Skin epidermis (tissue), 12 donors: ENCODE data around the gene RANBP9.
A peak's percentile ranks its signal among the peaks of the same experiment; 100 is the strongest.

Experiments
- H3K27ac ChIP-seq, 21 experiments: fragments of 200-600 bp; sonication (generic) in 11 of 21; one replicate each; pipeline ENCODE4 v1.5.0; 2020; ENCODE audit warnings: mild to moderate bottlenecking in 3 of 21, inconsistent platforms in 2 of 21, moderate library complexity in 2 of 21
- H3K4me3 ChIP-seq, 7 experiments: fragments of 200-600 bp; sonication (generic) in 2 of 7; one replicate each; pipeline ENCODE4 v1.5.0; 2020; ENCODE audit warnings: inconsistent platforms in 2 of 7, mild to moderate bottlenecking in 2 of 7, moderate library complexity in 1 of 7

The RANBP9 gene

GRCh38 chr6:13614926-13615791, 96.5 kb downstream of the RANBP9 start, which contains the start of gene NOL7:
NOL7 (plus strand) TSS chr6:13615335; CDS start chr6:13615359, 24 bp downstream.
- H3K27ac ChIP-seq: peak within 1 kb of the TSS; percentile 78 to 99 (median 93)

GRCh38 chr6:13614126-13614925, 97.3 kb downstream of the RANBP9 start:
- Histone ChIP-seq H3K4me3 (peak overlapping the region; percentile 61 to 92 (median 82)), H3K27ac (peak overlapping the region; percentile 68 to 99 (median 93))

More at GRCh38 chr6:13614926-13615791, 96.5 kb downstream of the RANBP9 start, which contains the start of gene NOL7:
- peak within 1 kb of the TSS; percentile 61 to 92 (median 82) for H3K4me3 ChIP-seq

GRCh38 chr6:13613029-13613594, 98.5 kb downstream of the RANBP9 start:
- H3K4me3 ChIP-seq: no peak overlapping the region
- H3K27ac ChIP-seq: no peak overlapping the region

GRCh38 chr6:13611715-13612114, 99.9 kb downstream of the RANBP9 start:
- no peak overlapping the region for H3K27ac ChIP-seq
- no peak overlapping the region for H3K4me3 ChIP-seq

- H3K27ac ChIP-seq: no peak overlapping the region
- H3K4me3 ChIP-seq: no peak overlapping the region
Measured at GRCh38 chr6:13605634-13606033, 106.0 kb downstream of the RANBP9 start.

GRCh38 chr6:13604546-13605416, 106.9 kb downstream of the RANBP9 start:
- Histone ChIP-seq H3K4me3 (no peak overlapping the region), H3K27ac (no peak overlapping the region)

- H3K27ac ChIP-seq: no peak overlapping the region
Measured at GRCh38 chr6:13604135-13604534, 107.5 kb downstream of the RANBP9 start.

GRCh38 chr6:13600036-13600435, 111.6 kb downstream of the RANBP9 start:
- Histone ChIP-seq H3K27ac (no peak overlapping the region), H3K4me3 (no peak overlapping the region)

More at GRCh38 chr6:13604135-13604534, 107.5 kb downstream of the RANBP9 start:
- H3K4me3 ChIP-seq: no peak overlapping the region

GRCh38 chr6:13597073-13597472, 114.6 kb downstream of the RANBP9 start:
- Histone ChIP-seq H3K27ac (no peak overlapping the region), H3K4me3 (no peak overlapping the region)

GRCh38 chr6:13593720-13594119, 117.9 kb downstream of the RANBP9 start:
- Histone ChIP-seq H3K27ac (no peak overlapping the region), H3K4me3 (no peak overlapping the region)

GRCh38 chr6:13593103-13593502, 118.5 kb downstream of the RANBP9 start:
- Histone ChIP-seq H3K27ac (no peak overlapping the region), H3K4me3 (no peak overlapping the region)

- Histone ChIP-seq H3K4me3 (no peak overlapping the region), H3K27ac (no peak overlapping the region)
Measured at GRCh38 chr6:13591205-13591921, 120.3 kb downstream of the RANBP9 start.

- H3K4me3 ChIP-seq: no peak overlapping the region
- H3K27ac ChIP-seq: no peak overlapping the region
Measured at GRCh38 chr6:13590574-13591153, 121.0 kb downstream of the RANBP9 start.

- Histone ChIP-seq H3K27ac (no peak overlapping the region), H3K4me3 (no peak overlapping the region)
Measured at GRCh38 chr6:13589801-13590200, 121.8 kb downstream of the RANBP9 start.

- Histone ChIP-seq H3K27ac (no peak overlapping the region), H3K4me3 (no peak overlapping the region)
Measured at GRCh38 chr6:13586603-13587542, 124.8 kb downstream of the RANBP9 start.

GRCh38 chr6:13581700-13582229, 129.9 kb downstream of the RANBP9 start:
- H3K27ac ChIP-seq: no peak overlapping the region
- no peak overlapping the region for H3K4me3 ChIP-seq

- Histone ChIP-seq H3K4me3 (no peak overlapping the region), H3K27ac (no peak overlapping the region)
Measured at GRCh38 chr6:13579911-13580310, 131.7 kb downstream of the RANBP9 start.
